GM18868 (cell line): ENCODE measurements around the gene PKIB.
"Not testable (repeated sequence)": the region's sequence is repeated elsewhere in the genome, so short reads cannot be mapped to it uniquely, and the experiment has no call there.

ENCODE experiments used
- ATAC-seq: cut with Tn5 transposase; IDR thresholded peaks from one replicate; pipeline ENCODE4 v1.9.1; 2021; ENCODE audit warnings: mild to moderate bottlenecking, moderate library complexity; ENCODE audit not compliant: unreplicated experiment

PKIB gene

GRCh38 chr6:122620428-122620827 is 10.2 kb downstream of the PKIB start:
- no peak for ATAC-seq

GRCh38 chr6:122620902-122621301 is 10.7 kb downstream of the PKIB start:
- ATAC-seq: no peak

DNA sequence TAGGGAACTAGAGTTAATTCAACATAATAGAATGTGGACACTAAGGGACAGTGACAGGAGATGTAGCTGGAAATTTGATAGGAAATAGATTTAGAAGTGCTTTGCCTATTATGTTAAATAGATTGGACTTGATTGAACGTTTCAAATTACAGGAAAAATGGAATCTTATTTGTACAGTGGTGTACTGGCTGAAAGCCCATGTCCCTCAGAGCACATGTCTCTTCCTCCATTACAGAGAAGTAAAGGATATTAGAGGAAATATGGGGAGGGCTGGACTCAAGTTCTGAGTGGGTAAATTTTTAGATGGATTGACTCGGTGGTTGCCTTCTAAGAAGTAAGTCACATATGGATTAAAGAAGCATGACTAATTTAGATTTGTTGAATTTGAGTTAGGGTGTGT is 11.4 kb downstream of the PKIB start:
- ATAC-seq: no peak

DNA sequence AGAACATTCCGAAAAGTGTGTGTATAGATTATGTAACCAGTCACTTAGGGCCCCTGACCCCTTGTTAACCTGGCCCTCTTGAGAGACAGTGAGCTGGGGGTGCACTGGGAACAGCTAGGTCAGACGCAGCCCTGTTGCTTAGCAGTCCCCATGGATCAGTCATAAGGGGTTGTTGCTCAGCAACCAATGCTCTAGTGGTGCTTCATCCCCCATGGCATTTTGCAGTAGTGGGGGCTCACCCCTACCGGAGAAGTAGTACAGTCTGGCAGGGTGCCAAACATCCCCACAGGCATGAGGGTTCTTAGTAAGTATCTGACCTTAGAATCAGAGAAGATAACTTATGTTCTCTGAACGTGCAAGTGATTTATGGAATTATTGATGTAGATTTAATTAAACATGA is 12.3 kb downstream of the PKIB start:
- no peak for ATAC-seq

- ATAC-seq: no peak
Observed at GRCh38 chr6:122623279-122623678, 13.1 kb downstream of the PKIB start.

- no peak for ATAC-seq
Observed at GRCh38 chr6:122624853-122625252, 14.6 kb downstream of the PKIB start.

- no peak for ATAC-seq
Observed at GRCh38 chr6:122628714-122629113, 18.5 kb downstream of the PKIB start.

DNA sequence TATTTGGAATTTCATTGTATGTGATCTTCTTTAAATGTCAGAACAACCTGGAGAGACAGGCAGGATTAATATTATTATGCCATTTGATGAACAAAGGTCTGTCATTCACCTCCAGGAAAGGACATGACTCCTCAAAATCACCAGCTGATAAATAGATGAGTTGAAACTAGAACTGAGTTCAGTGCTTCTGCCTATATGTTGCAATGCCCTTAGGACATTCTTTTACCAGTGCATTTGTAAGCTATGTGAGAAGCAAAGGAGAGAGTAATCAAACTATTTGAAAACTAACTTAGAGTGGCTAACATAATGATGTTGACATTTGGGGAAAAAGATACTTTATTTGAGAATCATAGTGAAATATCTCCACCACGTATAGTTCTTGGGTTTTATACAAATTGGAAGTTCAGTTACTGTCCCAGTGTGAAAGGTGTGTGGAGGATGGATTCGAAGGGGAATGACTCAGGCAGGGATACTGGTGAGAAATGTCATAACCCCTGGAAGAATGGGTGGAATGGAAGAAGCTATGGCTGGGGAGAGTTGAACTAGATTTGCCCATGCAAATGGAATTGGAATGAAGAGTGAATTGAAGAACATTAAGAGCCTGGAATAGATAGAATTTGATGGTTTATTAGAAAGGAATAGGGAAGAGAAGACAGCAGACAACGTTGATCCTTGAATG is 21.5 kb downstream of the PKIB start:
- no peak for ATAC-seq

GRCh38 chr6:122640366-122640765 is 30.2 kb downstream of the PKIB start:
- no peak for ATAC-seq

GRCh38 chr6:122641819-122642218 is 31.6 kb downstream of the PKIB start:
- ATAC-seq: no peak

- ATAC-seq: not testable (repeated sequence)
Observed at GRCh38 chr6:122642604-122643003, 32.4 kb downstream of the PKIB start.

DNA sequence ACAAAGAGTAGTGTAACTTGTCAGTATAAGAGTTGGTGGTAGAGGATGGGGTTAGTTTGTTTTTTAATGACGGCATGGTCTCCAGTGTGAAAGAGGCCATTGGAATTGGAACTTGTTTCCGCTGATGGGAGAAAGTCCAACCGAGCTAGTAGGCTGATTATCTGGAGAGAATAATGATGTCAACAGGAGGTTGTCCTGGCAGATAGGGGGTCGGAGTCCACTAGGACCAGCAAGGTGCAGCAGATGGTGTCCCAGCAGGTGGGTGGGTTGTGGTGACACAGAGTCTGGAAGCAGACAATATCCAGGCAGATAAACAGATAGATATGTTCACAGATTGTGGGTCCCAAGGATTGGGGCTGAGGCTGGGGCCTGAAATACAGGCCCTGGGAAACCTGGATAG is 35.1 kb downstream of the PKIB start:
- no peak for ATAC-seq

DNA sequence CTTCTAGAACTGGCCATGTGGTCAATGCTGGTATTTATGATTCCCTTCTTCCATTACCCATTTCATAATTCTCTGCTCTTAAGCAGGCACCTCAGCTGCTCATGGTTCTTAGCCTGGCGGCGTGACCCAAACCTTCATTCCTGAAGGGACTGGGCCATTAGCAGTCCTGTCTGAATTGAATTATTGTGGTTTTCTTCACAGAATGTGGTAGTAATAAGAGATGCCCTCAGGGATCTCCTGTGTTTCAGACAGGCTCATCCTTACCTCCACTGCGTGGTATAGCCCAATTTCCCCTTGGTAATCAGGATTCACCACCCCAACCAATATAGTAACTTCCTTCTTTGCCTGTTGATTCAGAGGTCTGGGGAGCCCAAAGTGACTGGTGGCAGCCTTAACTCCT is 37.6 kb downstream of the PKIB start:
- no peak for ATAC-seq

DNA sequence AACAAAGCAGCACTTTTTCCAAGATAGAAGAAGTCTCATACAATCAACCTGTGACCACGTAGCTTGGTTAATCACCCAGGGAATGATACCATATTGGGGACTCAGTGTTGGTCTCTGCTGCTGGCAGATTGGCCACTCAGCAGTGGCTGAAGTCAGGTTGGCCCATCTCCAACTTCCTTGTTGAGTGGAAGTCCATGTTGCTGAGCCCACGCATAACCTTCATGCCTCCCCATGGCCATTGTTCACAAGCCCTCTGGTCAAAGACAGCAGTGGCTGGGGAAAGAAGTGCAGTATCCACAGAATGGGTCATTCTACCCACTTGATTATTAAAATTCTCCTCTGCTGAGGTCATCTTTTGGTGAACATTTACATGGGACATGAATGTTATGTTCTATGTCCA is 38.5 kb downstream of the PKIB start:
- no peak for ATAC-seq

DNA sequence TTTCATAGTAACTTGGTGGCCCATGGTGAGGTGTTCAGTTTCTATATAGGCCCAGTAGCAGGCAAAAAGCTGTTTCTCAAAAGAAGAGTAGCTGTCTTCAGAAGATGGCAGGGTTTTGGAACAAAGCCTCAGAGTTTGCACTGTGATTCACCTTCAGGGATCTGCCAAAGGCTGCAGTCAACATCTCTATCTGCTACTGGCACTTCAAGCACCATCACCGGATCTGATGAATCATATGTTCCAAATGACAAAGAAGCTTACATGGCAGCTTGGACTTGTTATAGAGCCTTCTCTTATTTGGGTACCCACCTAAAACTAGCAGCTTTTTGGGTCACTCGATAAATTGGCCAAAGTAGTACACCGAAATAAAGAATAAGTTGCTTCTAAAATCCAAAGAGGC is 39.5 kb downstream of the PKIB start:
- no peak for ATAC-seq

DNA sequence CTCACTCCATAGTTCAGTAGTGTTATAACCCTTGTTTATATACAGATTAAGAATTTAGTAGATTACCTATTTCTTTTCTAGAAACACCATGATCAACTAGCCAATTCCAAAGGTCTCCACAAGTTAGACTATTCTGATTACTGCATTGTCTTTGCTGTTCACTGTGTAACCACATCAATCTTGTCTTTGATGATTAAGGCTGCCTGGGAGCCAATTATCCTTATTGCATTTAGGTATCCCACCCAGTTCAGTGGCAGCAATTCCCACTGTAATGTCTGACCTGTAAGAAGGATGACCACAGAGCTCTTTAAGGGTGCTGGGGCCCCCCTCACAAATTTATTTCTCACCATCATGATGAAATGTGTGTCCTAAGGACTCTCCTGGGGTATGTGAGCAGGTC is 40.2 kb downstream of the PKIB start:
- ATAC-seq: no peak

GRCh38 chr6:122651031-122651430 is 40.8 kb downstream of the PKIB start:
- no peak for ATAC-seq

DNA sequence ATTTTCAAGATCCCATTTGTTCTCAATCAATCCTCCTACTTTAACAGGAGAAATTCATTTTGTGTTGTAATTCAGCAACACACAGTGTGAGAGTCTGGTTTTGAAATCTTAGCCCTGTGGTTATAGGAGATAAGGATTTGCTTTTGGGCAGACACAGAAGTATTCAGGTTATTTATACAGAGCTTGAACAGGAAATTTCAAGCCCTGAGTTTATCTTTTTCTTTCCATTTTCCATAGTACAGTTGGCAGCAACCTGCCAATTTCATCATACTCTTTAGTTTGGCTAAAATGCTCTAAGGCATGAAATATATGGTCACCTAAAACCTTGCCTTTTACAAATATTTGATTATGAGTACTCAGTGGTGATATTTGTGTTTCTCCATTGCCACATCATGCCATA is 41.4 kb downstream of the PKIB start:
- no peak for ATAC-seq

DNA sequence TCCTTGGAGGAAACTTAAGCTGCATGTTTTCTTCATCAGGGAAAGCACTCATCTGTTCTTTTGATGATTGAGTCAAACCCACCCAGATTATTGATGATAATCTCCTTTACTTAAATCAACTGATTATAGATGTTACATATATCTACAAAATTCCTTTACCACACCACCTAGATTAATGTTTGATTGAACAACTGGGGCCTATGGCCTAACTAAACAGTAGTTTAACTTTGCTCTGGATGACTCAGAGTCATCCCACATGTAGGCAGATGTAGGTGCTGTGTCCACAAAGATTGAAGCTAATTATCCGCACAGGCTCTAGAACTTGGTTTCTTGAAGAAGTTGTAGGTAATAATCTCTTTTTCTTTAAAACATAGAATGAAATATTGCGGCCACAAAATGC is 42.2 kb downstream of the PKIB start:
- no peak for ATAC-seq

- ATAC-seq: no peak
Observed at GRCh38 chr6:122653094-122653493, 42.9 kb downstream of the PKIB start.

DNA sequence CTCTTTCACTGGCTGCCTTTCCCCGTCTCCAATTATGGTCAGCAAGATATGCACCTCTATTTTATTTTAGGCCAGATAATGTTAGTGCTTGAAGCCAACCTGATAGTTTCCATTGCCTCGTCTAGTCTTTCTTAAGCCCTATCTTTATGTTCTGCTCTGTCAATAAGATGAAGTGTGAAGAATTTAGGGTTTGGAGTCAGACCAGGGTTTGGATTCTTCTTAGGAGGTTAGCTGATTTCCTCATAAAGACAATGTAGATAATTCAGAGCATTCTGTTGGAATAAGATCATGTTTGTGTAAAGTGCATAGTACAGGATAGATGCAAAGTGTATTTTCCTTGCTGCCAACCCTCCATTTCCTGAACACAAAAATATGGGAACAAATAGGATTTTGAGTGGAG is 43.8 kb downstream of the PKIB start:
- no peak for ATAC-seq

DNA sequence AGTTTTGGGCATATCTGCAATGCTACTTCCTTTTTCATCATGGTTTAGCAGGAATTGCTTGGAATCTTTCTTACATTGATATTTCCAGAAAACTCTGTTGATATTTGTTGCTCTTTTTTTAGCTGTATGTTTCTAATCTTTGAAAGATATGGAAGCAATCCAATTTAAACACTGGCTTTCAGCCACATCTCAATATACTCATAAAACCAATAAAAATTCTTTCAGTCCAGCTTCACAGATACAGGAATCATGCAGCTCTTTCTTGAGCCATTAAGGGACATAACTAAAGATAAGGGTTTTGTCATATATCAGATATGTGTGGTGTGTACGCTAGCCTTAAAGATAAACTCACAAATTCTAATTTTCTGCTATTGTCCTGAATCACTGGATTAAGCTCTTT is 47.4 kb downstream of the PKIB start:
- ATAC-seq: no peak

GRCh38 chr6:122660296-122660695 is 50.1 kb downstream of the PKIB start:
- no peak for ATAC-seq
